C1 segment of cervical spinal cord (tissue), 14 donors: ENCODE results near the gene ZWINT.

Source experiments
- DNase-seq, 14 donors: peaks; one replicate each; lab custom pipeline; 2025; lab: John Stamatoyannopoulos, UW

The ZWINT gene, protein sequence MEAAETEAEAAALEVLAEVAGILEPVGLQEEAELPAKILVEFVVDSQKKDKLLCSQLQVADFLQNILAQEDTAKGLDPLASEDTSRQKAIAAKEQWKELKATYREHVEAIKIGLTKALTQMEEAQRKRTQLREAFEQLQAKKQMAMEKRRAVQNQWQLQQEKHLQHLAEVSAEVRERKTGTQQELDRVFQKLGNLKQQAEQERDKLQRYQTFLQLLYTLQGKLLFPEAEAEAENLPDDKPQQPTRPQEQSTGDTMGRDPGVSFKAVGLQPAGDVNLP

DNA sequence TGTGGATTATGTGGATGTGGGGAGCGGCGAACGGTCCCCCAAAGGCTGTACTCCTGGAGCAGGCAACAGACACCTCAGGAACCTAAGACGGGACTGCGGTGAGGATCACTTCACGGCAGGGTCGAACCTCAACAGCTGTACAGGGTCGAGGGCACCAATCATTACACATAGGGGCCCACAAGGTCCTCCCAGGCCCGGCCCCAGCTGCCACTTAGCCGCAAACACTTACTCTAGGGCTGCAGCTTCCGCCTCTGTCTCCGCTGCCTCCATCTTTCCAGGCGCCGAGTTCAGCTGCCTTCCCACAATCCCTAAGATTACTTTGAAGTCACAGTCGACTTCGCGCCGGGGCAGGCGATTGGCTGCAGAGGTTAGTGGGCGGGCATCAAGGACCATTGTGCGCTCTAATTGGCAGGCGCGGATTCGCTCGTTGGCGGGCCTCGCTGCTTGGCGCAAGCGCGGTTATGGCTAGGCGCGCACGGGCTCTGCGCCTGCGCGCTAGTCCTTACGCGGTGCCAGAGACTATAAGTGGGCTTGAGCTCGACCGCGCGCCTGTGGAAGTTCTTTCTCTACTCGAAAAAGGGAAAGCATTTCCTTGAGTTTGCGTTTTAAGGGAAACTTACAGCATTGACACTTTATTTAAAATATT lies at the start of gene ZWINT:
TSS of gene ZWINT (minus strand) at position 293 of the 646 bp plus-strand sequence. CDS start at position 270, 23 bp downstream.
- DNase-seq = peak; percentile 44 to 94 (median 90)

DNA sequence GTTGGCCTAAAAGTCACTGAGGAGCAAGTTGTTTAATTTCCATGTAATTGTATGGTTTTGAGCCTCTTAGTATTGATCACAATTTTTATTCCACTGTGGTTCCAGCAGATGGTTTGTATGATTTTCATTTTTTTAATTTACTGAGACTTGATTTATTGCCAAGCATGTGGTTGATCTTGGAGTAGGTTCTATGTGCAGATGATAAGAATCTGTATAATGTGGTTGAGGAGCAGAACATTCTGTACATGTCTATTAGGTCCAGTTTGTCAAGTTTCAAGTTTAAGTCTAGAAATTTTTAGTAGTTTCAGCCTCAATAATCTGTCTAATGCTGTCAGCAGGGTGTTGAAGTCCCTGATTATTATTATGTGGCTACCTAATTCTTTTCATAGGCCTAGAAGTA lies 22.7 kb upstream of the ZWINT start:
- no peak for DNase-seq

DNA sequence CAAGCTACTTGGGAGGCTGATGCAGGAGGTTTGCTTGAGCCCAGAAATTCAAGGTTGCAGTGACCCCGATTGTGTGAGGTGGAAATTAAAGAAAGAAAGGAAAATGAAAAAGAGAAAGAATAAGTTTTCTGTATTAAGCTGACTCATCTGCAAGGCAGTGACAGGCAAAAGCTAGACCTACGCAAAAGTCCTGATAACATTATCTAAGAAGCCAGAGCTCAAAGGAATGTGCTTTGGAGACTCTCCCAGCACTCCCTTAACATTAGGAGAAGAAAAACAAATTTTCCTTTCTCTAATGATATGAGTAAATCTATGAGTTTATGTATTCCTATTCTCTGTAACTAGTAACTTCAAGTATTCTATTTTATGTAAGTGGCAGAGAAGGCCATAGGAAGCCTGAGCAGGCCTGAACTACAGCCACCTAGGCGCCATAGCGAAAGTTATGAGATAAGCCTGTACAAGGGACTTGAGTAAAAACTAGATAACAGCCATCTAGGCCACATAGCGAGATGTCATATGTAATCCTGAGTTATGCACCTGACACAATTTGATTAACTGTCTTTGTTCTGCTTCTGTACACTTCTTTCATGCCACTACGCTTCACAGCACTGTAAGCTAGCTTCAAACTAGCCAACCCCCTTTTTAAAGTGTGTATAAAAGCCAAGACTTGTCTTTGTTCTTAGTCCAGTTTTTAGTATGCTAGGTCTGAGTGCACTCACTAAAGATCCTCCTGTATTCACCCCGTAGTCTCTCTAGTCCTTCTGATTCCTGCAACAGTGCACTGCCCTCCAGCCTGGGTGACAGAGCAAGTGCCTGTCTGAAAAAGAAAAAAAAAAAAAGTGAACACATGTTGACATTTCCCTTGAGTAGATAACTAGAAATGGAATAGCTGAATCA lies 9.4 kb upstream of the ZWINT start:
- no peak for DNase-seq

DNA sequence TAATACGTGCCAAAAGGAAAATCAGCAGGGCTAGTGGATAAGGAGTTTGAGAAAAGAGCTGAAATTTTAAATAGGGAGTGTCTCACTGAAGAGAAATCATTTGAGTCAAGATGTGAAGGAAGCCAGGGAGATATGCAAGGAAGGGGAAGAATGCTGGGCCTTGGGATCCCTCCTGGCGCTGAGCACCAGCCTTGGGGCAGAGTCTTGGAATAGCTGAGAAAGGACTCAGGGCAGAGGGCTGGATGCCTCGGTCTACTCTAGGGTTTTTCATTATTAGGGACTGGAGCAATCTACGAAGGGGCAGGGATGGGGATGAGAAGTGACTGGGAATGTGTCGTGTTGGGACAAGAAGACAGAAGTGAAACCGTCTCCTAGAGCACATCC lies 484 bp downstream of the ZWINT start:
- DNase-seq = no peak

DNA sequence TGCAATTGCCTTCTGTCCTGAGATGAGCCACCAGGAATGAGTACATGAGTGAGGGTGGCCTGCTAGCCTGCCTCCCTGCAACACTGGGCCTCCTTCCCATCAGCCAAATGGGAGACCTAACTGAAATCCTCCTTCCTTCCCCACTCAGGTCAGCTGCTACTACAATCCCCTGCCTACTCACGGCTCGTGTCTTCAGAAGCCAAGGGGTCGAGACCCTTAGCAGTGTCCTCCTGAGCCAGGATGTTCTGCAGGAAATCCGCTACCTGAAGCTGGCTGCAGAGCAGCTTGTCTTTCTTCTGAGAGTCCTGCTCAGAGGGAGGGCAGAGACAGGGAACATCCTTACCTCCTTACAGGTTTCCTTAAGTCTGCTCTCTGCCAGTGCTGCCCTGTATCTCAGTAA lies 1.2 kb downstream of the ZWINT start:
- no peak for DNase-seq

DNA sequence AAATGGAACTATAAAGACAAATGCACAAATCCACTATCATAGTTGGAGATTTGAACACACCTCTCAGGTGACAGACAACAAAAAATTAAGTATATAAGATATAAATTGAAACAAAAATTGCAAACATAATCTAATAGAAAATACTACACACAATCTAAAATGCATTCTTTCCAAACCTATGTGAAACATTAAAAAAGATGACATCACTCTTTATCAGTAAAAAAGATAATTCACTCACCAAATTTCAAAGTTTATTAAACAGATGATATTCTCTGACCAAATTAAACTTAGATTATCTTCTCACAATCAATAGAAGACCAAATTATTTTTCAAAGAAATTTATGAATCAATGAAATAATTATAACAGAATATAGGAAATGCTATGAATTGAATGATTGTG lies 4.0 kb downstream of the ZWINT start:
- no peak for DNase-seq

DNA sequence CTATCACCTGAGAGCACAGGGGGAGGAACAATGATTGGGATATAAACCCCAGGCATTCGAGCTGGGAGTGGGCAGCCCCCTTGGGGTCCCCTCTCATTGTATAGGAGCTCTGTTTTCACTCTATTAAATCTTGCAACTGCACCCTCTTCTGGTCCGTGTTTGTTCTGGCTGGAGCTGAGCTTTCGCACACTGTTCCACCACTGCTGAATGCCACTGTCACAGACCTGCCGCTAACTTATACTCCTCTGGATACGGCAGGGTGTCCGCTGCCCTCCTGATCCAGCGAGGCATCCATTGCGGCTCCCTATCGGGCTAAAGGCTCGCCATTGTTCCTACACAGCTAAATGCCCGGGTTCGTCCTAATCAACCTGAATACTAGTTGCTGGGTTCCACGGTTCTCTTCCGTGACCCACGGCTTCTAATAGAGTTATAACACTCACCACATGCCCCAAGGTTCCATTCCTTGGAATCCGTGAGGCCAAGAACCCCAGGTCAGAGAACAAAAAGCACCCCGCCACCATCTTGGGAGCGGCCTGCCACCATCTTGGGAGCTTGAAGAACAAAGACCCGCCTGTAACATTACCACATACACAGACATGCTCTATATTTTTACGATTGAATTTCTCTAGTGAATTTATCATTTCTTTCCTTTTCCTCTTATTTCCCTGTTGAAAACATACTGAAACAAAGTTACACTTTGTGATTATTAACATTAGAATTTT lies 9.0 kb downstream of the ZWINT start:
- no peak for DNase-seq

DNA sequence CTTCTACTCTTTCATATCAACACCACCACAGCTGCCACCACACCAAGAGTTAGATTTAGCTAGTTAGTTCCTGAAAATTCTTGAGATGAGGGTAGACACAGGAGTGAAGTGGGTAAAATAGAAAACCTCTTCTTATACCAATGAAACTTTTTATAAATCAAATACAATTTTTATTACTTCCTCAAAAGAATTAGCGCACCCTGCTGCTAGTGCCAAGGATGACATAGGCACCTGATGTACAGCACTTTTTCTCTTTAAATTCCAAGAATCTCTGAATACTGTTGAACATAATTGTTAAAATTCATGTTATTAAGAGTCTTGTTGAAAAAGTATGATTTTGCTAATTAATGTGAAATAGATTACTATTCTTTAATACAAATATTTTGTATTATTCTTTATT lies 11.4 kb downstream of the ZWINT start:
- DNase-seq = no peak

DNA sequence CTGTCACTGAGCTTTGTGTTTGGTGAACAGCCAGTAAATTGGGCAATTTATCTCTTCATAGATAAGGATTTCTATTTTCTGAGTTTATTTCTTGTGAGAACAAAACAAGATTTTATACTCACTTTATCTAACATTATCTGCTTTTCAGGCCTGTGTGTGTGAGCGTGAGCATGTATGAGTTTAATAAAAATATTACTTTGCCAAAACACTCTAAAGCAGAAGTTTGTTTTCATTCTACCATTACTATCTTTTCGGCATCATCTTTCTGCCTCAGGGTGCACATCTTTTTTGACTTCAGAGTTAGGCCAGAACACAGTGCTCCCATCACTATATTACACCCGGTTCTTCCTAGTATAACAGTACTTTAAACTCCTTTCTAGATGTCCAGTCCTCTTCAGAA lies 13.0 kb downstream of the ZWINT start:
- DNase-seq = no peak

DNA sequence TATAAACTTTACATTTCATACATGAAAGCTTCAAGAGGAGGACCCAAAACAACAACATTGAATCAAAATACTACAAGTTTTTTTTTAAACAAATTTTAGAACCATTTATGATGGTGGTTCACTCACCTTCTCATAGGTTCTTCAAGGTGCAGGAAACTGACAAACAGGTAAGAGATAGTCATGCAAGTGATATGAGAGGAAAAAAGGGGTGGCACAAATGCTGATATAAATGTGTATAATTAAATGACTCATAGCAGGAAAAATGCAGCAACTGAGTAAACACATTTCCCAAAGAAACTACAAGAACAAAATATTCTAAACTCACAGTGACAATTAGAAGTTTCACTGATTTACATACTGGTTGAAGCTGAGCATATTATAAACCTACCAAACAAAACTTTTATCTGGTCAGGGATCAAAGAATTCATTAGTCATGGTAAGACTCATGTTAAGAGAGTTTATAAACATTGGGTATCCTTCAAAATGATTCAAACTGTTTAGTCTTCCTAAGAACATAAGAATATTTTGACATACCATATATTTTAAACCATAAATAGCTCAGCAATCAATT lies 14.1 kb downstream of the ZWINT start:
- no peak for DNase-seq

DNA sequence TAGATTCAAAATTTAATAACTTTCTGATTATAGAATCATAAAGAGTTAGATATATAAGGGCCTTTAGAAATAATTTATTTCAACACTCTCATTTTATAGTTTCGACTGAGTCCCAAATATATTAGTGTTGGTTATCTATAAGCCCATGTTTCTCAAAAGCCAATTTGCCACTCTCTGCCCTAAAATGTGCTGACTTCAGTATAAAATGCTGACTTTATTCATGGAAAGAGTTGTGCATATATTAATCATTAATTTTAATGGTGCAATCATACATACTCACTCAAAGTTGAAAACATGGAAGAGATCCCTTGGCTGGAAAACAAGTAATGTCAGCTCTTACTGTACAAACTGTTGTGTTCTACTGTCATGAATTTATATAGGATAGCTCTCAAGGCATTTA lies 19.4 kb downstream of the ZWINT start:
- no peak for DNase-seq

DNA sequence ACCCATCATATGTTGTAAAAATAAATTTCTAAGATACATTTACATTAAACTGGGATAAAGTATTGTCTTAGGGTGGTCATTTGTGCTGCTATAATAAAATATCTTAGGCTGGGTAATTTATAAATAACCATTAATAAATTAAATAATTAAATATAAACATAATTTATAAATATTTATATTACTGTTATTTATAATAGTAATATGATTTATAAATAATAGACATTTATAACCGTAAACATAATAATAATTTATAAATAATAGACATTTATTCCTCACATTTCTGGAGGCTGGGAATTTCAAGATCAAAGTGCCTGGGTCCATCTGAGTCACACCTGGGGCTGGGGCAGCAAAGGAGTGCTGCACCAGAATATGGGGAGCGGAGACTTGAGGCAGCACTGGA lies 31.1 kb downstream of the ZWINT start:
- no peak for DNase-seq

DNA sequence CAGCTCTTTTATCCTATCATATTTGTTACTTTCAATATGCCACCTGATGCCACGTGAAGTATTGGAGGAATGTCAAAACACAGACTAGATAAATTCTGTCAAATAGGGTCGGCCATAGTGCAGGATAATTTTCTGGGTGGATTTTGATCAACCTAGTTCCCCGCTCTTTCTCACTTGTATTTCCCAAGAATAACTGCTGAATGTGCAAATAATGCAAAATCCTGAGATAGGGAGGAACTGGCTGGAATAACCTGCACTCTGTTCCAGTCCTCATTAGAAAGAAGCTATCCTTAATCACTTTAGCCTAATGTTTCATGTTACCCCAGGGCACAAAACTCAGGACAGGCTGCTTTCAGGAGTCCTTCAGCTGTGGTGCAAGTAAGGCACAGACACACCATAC lies 33.9 kb downstream of the ZWINT start:
- no peak for DNase-seq

DNA sequence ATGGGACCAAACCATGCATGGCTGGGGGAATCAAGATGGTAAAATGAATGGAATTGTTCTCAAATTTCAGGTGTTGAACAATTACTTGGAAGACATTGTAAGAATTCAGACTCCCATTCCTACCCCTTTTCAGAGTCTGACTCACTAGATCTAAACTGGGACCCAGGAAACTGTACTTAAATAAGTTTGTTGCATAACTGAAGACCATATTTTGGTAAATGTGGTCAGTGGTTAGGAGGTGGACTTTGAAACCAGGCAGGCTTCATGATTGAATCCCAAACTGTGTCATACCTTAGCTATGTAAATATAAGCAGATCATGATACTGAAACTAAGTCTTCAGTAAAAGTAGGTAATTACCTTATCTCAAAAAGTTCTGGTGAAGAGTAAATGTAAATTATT lies 41.7 kb downstream of the ZWINT start:
- DNase-seq = no peak

DNA sequence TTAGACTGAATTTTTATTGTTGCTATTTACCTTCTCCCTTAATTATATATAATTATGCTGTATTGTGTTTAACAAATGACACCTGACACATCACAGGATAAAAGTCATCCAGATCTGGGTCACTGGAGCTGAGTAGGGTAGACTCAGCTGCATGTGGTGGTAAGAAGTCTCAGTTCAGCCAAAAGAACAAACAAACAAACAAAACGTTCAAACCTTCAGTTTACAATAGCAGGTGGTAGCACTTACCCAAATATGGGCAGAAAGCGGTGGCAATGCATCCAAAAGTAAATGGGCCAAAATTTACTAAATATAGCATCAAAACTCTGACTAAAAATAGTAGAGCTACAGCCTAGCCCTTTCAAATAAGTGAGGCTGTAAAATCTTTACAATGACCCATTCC lies 42.2 kb downstream of the ZWINT start:
- no peak for DNase-seq

DNA sequence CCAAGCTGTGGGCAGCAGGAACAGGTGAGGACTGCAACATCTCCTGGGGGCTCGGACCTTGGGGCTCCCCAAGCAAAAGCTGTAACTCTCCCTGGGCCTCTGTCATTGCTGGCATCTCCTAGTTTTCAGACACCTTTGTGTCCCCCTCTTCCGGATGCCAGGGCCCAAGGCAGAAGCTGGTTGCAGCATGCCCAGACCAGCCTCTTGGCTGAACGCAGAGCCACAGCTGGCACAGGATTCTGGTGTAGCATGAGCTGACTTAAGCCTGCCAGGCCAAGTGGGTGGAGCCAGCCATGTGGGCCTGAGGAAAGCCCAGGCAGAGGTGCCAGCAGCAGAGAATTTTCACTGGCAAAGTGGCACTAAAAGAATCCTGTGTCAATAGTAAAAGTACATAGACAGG lies 43.5 kb downstream of the ZWINT start:
- no peak for DNase-seq

DNA sequence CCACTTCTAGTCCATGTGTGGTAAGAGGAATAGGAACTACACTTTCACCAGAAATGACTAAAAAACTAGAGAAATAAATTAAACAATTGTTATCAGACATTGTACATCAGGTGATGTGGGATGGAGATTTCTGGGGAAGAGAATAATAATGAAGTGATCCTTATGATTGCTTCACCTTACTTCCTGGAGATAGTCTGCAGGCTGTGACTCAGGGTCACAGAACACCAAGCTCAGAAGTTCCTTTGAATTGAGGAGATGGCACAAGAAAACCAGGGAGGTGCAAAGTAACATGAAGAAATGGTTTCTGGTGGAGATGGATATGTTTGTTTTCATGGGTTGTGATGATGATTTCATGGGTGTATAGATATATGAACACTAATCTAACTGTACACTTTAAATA lies 44.5 kb downstream of the ZWINT start:
- no peak for DNase-seq
